Osteoblast (primary cell): ENCODE data around the gene DNAJC15. TPM values are rescaled to one million over a fixed set of nuclear protein-coding genes. Genes with fewer than 3 reads are reported as not detected.

Experiments
- DNase-seq: peaks from one replicate; pipeline ENCODE4 v3.0.0; 2011; ENCODE audit warnings: low spot score, mixed read lengths; ENCODE audit not compliant: insufficient read length; ENCODE audit errors: missing footprints
- H2AFZ ChIP-seq: 2 replicates; pipeline ENCODE4 v1.6.0; 2011; ENCODE audit warnings: mild to moderate bottlenecking, low read length
- H3K27ac ChIP-seq: 2 replicates; pipeline ENCODE4 v1.5.1; 2011; ENCODE audit warnings: mild to moderate bottlenecking, low read depth, low read length, moderate library complexity
- H3K27me3 ChIP-seq: 2 replicates; pipeline ENCODE4 v1.6.0; 2012; ENCODE audit warnings: mild to moderate bottlenecking, control low read depth, inconsistent platforms, low read length, moderate library complexity; ENCODE audit not compliant: insufficient read depth
- H3K36me3 ChIP-seq: 2 replicates; pipeline ENCODE4 v1.5.1; 2011; ENCODE audit warnings: mild to moderate bottlenecking, low read length, control low read depth, moderate library complexity; ENCODE audit not compliant: insufficient read depth
- H3K4me1 ChIP-seq: 2 replicates; pipeline ENCODE4 v1.5.1; 2011; ENCODE audit warnings: mild to moderate bottlenecking, low read length, control low read depth, moderate library complexity; ENCODE audit not compliant: insufficient read depth
- H3K4me2 ChIP-seq: 2 replicates; pipeline ENCODE4 v1.6.0; 2011; ENCODE audit warnings: mild to moderate bottlenecking, low read length; ENCODE audit not compliant: insufficient read depth
- H3K4me3 ChIP-seq: fragments of 200-600 bp; sonication (generic); 3 replicates; pipeline ENCODE4 v1.5.1; 2012; ENCODE audit warnings: mild to moderate bottlenecking, low read length, inconsistent platforms; ENCODE audit not compliant: insufficient read depth
- H3K79me2 ChIP-seq: 2 replicates; pipeline ENCODE4 v1.6.0; 2012; ENCODE audit warnings: mild to moderate bottlenecking, low read length, control low read depth, inconsistent platforms; ENCODE audit not compliant: insufficient read depth
- H3K9me3 ChIP-seq: 2 replicates; pipeline ENCODE4 v1.5.1; 2011; ENCODE audit warnings: low read depth, low read length, control low read depth
- H4K20me1 ChIP-seq: 2 replicates; pipeline ENCODE4 v1.6.0; 2012; ENCODE audit warnings: mild to moderate bottlenecking, low read length, control low read depth; ENCODE audit not compliant: insufficient read depth
- CTCF ChIP-seq: IDR thresholded peaks from 2 replicates; pipeline ENCODE4 v1.5.1; 2011; ENCODE audit warnings: mild to moderate bottlenecking, low read depth, low read length, moderate library complexity; ENCODE audit errors: extremely low read depth
- total RNA-seq: library from RNA; depleted of rRNA; stranded (reverse); fragments of >200 nt; gene quantifications from 2 replicates; pipeline ENCODE4 v1.2.3, GENCODE V29; 2012

The DNAJC15 gene
- total RNA-seq, 1 donor: 17.0 TPM

GRCh38 chr13:42992764-42993122 is 30.6 kb upstream of the DNAJC15 start:
- H3K4me2 ChIP-seq: peak overlapping the region; percentile 87
- peak overlapping the region; percentile 76 for H3K27ac ChIP-seq
- DNase-seq: no peak
- no peaks in the 10 kb centered on the region for H4K20me1 ChIP-seq
- no peak for TF ChIP-seq CTCF
- H3K36me3 ChIP-seq: no peaks in the 10 kb centered on the region
- H2AFZ ChIP-seq: peak overlapping the region; percentile 95
- H3K9me3 ChIP-seq: no peaks in the 10 kb centered on the region
- H3K79me2 ChIP-seq: no peaks in the 10 kb centered on the region
- peaks cover 33% of the 10 kb centered on the region for H3K4me1 ChIP-seq
- H3K27me3 ChIP-seq: no peaks in the 10 kb centered on the region
- H3K4me3 ChIP-seq: peak overlapping the region; percentile 81

GRCh38 chr13:42994878-42995277 is 28.5 kb upstream of the DNAJC15 start:
- no peak for DNase-seq
- Histone ChIP-seq H3K4me1 (peaks cover 37% of the 10 kb centered on the region), H3K36me3 (no peaks in the 10 kb centered on the region), H3K27me3 (no peaks in the 10 kb centered on the region), H3K9me3 (no peaks in the 10 kb centered on the region), H3K27ac (no peak overlapping the region), H2AFZ (no peak overlapping the region), H3K79me2 (no peaks in the 10 kb centered on the region), H3K4me2 (no peak overlapping the region), H4K20me1 (no peaks in the 10 kb centered on the region), H3K4me3 (no peak overlapping the region)
- no peak for TF ChIP-seq CTCF

DNA sequence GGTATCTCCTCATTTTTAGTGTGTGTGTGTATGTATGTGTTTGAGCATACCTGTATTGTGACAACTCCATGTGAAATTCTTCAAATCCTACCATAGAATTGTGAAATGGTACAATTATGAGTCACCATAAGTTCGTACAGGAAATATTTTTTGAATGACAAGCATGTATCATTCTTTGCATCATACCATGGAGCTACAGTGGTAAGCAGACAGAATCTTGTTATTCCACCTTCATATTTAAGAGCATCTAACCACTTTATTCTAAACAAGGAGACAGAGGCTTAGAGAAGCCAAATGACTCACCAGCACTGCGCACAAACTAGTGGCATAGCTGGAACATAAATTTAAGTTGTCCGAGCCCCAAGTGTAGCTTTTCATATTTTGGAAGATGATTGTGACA is 26.8 kb upstream of the DNAJC15 start:
- Histone ChIP-seq H3K4me2 (peak overlapping the region; percentile 25), H3K27me3 (no peaks in the 10 kb centered on the region), H3K27ac (peak overlapping the region; percentile 83), H3K4me1 (peaks cover 26% of the 10 kb centered on the region), H4K20me1 (no peaks in the 10 kb centered on the region), H3K4me3 (no peak overlapping the region), H3K9me3 (no peaks in the 10 kb centered on the region), H3K36me3 (no peaks in the 10 kb centered on the region), H2AFZ (no peak overlapping the region), H3K79me2 (no peaks in the 10 kb centered on the region)
- peak; percentile 86 for DNase-seq
- TF ChIP-seq CTCF: no peak

DNA sequence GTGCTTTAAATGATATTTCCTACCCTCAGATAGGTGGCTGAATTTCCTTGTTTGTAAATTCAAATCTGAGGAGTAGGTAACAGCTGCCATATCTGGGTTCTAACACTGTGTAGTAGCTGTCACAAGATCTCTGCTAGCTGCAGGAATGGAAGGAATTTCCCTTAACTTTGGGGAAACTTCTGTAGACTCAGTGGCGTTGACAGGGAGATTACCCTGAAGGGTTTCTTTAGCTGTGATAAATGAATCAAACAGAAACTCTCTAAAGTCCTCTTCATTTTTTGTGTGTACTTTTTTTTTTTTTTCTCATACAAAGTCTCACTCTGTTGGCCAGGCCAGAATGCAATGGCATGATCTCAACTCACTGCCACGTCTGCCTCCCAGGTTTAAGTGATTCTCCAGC is 26.0 kb upstream of the DNAJC15 start:
- Histone ChIP-seq H3K4me3 (no peak overlapping the region), H4K20me1 (no peaks in the 10 kb centered on the region), H3K36me3 (no peaks in the 10 kb centered on the region), H3K9me3 (no peaks in the 10 kb centered on the region), H2AFZ (peak overlapping the region; percentile 21), H3K27me3 (no peaks in the 10 kb centered on the region), H3K4me2 (peak overlapping the region; percentile 25), H3K27ac (peak overlapping the region; percentile 83), H3K79me2 (no peaks in the 10 kb centered on the region), H3K4me1 (peaks cover 24% of the 10 kb centered on the region)
- no peak for DNase-seq
- TF ChIP-seq CTCF: no peak
